Adrenal gland (tissue), 5 donors: Measurements from ENCODE around the gene STXBP5.

Experiments used
- POLR2A ChIP-seq, 2 donors: fragments of 450-650 bp; IDR thresholded peaks; one replicate each; pipeline ENCODE4 v1.6.1; 2017; ENCODE audit warnings: antibody characterized with exemption in 2 of 2, mild to moderate bottlenecking in 2 of 2, moderate library complexity in 1 of 2
- TF ChIP-seq, protein P1 (sequence below), 6 experiments: fragments of 450-650 bp in 4 of 6; fragments of 200-600 bp in 2 of 6; sonication (generic) in 1 of 6; IDR thresholded peaks; 1 replicate in 5 of 6; 2 replicates in 1 of 6; pipeline versions ENCODE4 v1.5.1 to v1.8.0; 2016 to 2021; ENCODE audit warnings: antibody characterized with exemption in 6 of 6, mild to moderate bottlenecking in 2 of 6, moderate library complexity in 1 of 6
- donor health status: DM: no; HTN: no; CAD: no.

DNA sequence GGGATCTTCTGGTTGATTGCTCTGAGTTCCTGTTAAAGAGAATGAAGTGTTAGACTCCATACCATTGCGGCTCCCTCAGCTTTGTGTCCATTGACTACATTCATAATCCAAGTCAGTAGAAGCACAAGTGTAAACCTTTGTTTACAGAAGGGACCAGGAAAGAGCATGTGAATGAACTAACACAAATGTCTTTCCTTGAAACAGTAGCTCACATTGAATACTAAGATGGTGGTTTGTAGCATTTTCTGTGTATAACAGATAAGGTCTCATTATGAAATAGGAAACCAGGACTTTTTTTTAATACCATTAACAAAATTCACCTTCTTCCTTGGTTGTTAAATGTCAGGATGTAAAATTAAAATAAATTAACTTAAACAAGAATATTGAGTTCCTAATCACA, 8.4 kb downstream of the STXBP5 start:
- TF ChIP-seq, protein P1, sequence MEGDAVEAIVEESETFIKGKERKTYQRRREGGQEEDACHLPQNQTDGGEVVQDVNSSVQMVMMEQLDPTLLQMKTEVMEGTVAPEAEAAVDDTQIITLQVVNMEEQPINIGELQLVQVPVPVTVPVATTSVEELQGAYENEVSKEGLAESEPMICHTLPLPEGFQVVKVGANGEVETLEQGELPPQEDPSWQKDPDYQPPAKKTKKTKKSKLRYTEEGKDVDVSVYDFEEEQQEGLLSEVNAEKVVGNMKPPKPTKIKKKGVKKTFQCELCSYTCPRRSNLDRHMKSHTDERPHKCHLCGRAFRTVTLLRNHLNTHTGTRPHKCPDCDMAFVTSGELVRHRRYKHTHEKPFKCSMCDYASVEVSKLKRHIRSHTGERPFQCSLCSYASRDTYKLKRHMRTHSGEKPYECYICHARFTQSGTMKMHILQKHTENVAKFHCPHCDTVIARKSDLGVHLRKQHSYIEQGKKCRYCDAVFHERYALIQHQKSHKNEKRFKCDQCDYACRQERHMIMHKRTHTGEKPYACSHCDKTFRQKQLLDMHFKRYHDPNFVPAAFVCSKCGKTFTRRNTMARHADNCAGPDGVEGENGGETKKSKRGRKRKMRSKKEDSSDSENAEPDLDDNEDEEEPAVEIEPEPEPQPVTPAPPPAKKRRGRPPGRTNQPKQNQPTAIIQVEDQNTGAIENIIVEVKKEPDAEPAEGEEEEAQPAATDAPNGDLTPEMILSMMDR (IDR thresholded peaks at IDR 0.05), result no peak
- TF ChIP-seq POLR2A (IDR thresholded peaks at IDR 0.05), result no peak
